GM19328 (cell line): ENCODE results near the gene TK1.

ENCODE experiments used
- ATAC-seq: cut with Tn5 transposase; IDR thresholded peaks from one replicate; pipeline ENCODE4 v1.9.1; 2021; ENCODE audit warnings: mild to moderate bottlenecking, moderate library complexity; ENCODE audit not compliant: unreplicated experiment

TK1 gene

DNA sequence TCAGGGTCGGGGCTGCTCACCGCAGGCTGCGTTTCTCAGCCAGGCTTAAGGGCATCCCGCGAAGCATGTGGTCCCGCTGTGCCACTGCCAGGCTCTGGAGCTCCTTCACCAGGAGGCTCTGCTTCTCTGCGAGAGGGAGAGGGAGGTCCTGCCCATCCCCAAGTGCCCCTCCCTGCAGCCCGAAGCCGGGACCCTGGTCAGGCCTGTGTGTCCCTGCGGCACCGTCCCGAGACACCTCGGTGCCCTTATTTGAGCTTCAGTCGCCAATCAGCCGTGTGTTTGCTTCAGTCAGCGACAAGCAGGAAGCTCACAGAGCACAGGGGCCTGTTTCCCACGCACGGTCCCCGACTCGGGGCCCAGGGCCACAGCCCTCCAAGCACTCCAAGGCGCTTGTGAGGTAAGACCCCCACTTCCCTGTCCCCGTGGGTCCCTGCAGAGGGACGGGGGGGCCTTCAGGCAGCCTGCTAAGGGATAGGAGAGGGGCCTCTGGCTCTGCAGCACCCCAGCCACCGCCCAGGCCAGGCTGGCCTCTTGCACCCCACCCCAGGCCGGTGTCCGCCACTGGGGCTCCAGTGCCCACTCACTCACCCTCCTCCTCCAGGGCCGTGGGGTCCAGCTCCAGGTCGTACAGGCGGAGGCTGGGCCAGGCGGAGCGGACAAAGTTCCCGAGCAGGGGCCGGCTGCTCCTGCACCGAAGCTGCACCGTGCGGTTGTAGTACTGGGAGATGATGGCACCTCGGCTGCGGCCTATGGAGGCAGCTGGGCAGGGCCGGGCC is 61.5 kb downstream of the TK1 start:
- no peak for ATAC-seq

GRCh38 chr17:78124836-78125137 is 62.1 kb downstream of the TK1 start:
- no peak for ATAC-seq
